Measurements from ENCODE around the gene IFNGR2. TPM values are rescaled to one million over a fixed set of nuclear protein-coding genes. Genes with fewer than 3 reads are reported as not detected.

IFNGR2 gene
- polyA plus RNA-seq, 1 of the 3 experiments (the other 2 are of a cell fraction), result 92.4 TPM

- Histone ChIP-seq H3K79me2 (ENCODE audit: insufficient read depth) (no peaks in the 10 kb centered on the region; the same call in 1 of the 2 replicates), H3K36me3 (replicated peaks in 1 of 2; ENCODE audit: control insufficient read depth in 1 of 2, insufficient read depth in 2 of 2, low read length in 1 of 2) (peaks cover 53 to 83% of the 10 kb centered on the region in 2 experiments), H3K4me3 (ENCODE audit: low read depth in 2 of 2, low read length in 1 of 2) (no peak overlapping the region), H3K27me3 (ENCODE audit: insufficient read depth) (no peaks in the 10 kb centered on the region), H3K9ac (no peak overlapping the region), H2AFZ (ENCODE audit: low read depth) (no peak overlapping the region), H4K20me1 (ENCODE audit: insufficient read depth) (peaks cover 10% of the 10 kb centered on the region), H3K9me3 (no peaks in the 10 kb centered on the region), H3K9me2 (no peaks in the 10 kb centered on the region), H3K4me1 (ENCODE audit: control insufficient read depth in 1 of 2, insufficient read depth in 2 of 2, low read depth in 1 of 2, low read length in 1 of 2) (peaks cover 0 to 16% of the 10 kb centered on the region in 2 experiments; a peak in 3 of 4 replicates), H3K27ac (ENCODE audit: low read depth in 2 of 2, low read length in 1 of 2) (peak overlapping the region in 1 of 2 experiments; percentile 87; a peak in 1 of 4 replicates), H3K4me2 (no peak overlapping the region), H3F3A (replicated peaks; ENCODE audit: insufficient read depth) (peaks cover 44% of the 10 kb centered on the region)
- no peak for DNase-seq
- ChIA-PET CTCF (interaction anchor here (0.6 to 4.1 kb wide), 2 partner anchors 12 to 361 kb away, joined by 3 to 16 read pairs; no protein-coding TSS in a partner anchor), POLR2A (no interaction called here)
- 98% methylated on average over 8 of the region's 8 CpGs for WGBS (ENCODE audit: low lambda C conversion rate)
- TF ChIP-seq CHD2 (IDR thresholded peaks at IDR 0.05; ENCODE audit: low read length, partially characterized antibody), result no peak
- TF ChIP-seq, protein P1, sequence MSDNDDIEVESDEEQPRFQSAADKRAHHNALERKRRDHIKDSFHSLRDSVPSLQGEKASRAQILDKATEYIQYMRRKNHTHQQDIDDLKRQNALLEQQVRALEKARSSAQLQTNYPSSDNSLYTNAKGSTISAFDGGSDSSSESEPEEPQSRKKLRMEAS (IDR thresholded peaks at IDR 0.05; ENCODE audit: low read depth), result no peak
- TF ChIP-seq REST (IDR thresholded peaks at IDR 0.05; ENCODE audit: low read depth, low read length), result no peak
- TF ChIP-seq USF1 (IDR thresholded peaks at IDR 0.05; ENCODE audit: borderline replicate concordance, low read depth), result no peak
- TF ChIP-seq PBX3 (IDR thresholded peaks at IDR 0.05), result no peak
Observed at GRCh38 chr21:33433425-33434114, 30.4 kb downstream of the IFNGR2 start.

- H3K27ac ChIP-seq (ENCODE audit: low read depth in 2 of 2, low read length in 1 of 2), result peak overlapping the region; percentile 48 to 87; a peak in 3 of 4 replicates
- H3K9me3 ChIP-seq, result no peaks in the 10 kb centered on the region
- H3K4me3 ChIP-seq (ENCODE audit: low read depth in 2 of 2, low read length in 1 of 2), result no peak overlapping the region
- peaks cover 0 to 16% of the 10 kb centered on the region in 2 experiments; a peak in 2 of 4 replicates for H3K4me1 ChIP-seq (ENCODE audit: control insufficient read depth in 1 of 2, insufficient read depth in 2 of 2, low read depth in 1 of 2, low read length in 1 of 2)
- peak overlapping the region; percentile 26; the same call in 1 of the 2 replicates for H3K4me2 ChIP-seq
- ChIA-PET POLR2A (no interaction called here), CTCF (interaction anchor here (1.2 to 4.1 kb wide), 2 partner anchors 11 to 74 kb away, joined by 3 to 16 read pairs; no protein-coding TSS in a partner anchor)
- no peak overlapping the region for H2AFZ ChIP-seq (ENCODE audit: low read depth)
- no peaks in the 10 kb centered on the region for H3K9me2 ChIP-seq
- peaks cover 44% of the 10 kb centered on the region for H3F3A ChIP-seq (replicated peaks; ENCODE audit: insufficient read depth)
- no peaks in the 10 kb centered on the region for H3K79me2 ChIP-seq (ENCODE audit: insufficient read depth)
- H4K20me1 ChIP-seq (ENCODE audit: insufficient read depth), result peaks cover 10% of the 10 kb centered on the region
- no peaks in the 10 kb centered on the region for H3K27me3 ChIP-seq (ENCODE audit: insufficient read depth)
- WGBS (ENCODE audit: low lambda C conversion rate), result 71% methylated on average over 5 of the region's 5 CpGs
- H3K9ac ChIP-seq, result peak overlapping the region; percentile 13; the same call in 1 of the 2 replicates
- peaks cover 47 to 72% of the 10 kb centered on the region in 2 experiments for H3K36me3 ChIP-seq (replicated peaks in 1 of 2; ENCODE audit: control insufficient read depth in 1 of 2, insufficient read depth in 2 of 2, low read length in 1 of 2)
- DNase-seq, result no peak
- TF ChIP-seq SIN3A (IDR thresholded peaks at IDR 0.05; ENCODE audit: borderline replicate concordance, low read depth, low read length) (peak; percentile 70; the same call in 1 of the 2 replicates), USF1 (IDR thresholded peaks at IDR 0.05; ENCODE audit: borderline replicate concordance, low read depth) (no peak), TAF1 (IDR thresholded peaks at IDR 0.05; ENCODE audit: borderline replicate concordance, low read depth, low read length) (no peak), EZH2phosphoT487 (IDR thresholded peaks at IDR 0.05; ENCODE audit: borderline replicate concordance, low read depth) (no peak), JUND (IDR thresholded peaks at IDR 0.05) (peak; percentile 84), EP300 (IDR thresholded peaks at IDR 0.05; ENCODE audit: borderline replicate concordance in 1 of 2, low read depth in 1 of 2, low read length in 1 of 2) (peak in 1 of 2 experiments; percentile 35; a peak in 1 of 4 replicates), ELF1 (IDR thresholded peaks at IDR 0.05) (no peak), RXRA (IDR thresholded peaks at IDR 0.05; ENCODE audit: borderline replicate concordance, low read depth) (0 out of 2 replicates have a peak, but pooled peaks have one; percentile 27), REST (IDR thresholded peaks at IDR 0.05; ENCODE audit: low read depth, low read length) (no peak)
Observed at GRCh38 chr21:33434770-33435360, 31.7 kb downstream of the IFNGR2 start.
